Astrocyte of the cerebellum (primary cell): ENCODE data around the gene UBE2E2.

Experiments used
- DNase-seq: peaks from one replicate; pipeline ENCODE4 v3.0.0-alpha.2; 2011; ENCODE audit warnings: low read depth
- H3K4me3 ChIP-seq: 2 replicates; pipeline ENCODE4 v1.5.1; 2011; ENCODE audit warnings: mild to moderate bottlenecking, low read depth, low read length, moderate library complexity
- in situ Hi-C: cut with HindIII; loops from 2 replicates; pipeline ENCODE4 v1.10.0; 2017; ENCODE audit warnings: low sequenced_read_pairs
- TF ChIP-seq, protein P1 (sequence below): IDR thresholded peaks from 2 replicates; pipeline ENCODE4 v1.5.1; 2012; ENCODE audit warnings: low read length, low read depth, moderate library complexity, mild to moderate bottlenecking; ENCODE audit errors: missing control alignments

UBE2E2 gene

DNA sequence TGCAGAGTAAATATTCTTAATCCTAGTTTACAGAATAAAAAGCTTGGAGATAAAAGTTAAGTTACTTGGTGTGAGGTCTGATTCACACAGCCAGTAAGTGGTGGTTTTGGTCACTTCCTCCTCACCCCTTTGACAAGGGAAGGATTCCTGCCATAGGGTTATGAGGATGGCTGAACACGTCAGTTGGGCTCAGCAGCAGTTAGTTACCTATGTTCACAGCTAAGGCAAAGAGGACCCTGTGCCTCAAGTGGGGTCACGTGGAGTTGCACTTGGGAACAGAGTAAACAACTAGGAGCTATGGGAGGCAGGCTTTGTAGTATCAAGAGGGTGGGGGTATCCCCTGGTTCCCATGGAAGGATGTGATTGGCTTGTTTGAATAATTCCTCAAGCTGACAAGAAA is 232.2 kb downstream of the UBE2E2 start:
- H3K4me3 ChIP-seq: no peak overlapping the region
- DNase-seq: no peak
- in situ Hi-C loops: no loop called here
- TF ChIP-seq, protein P1, sequence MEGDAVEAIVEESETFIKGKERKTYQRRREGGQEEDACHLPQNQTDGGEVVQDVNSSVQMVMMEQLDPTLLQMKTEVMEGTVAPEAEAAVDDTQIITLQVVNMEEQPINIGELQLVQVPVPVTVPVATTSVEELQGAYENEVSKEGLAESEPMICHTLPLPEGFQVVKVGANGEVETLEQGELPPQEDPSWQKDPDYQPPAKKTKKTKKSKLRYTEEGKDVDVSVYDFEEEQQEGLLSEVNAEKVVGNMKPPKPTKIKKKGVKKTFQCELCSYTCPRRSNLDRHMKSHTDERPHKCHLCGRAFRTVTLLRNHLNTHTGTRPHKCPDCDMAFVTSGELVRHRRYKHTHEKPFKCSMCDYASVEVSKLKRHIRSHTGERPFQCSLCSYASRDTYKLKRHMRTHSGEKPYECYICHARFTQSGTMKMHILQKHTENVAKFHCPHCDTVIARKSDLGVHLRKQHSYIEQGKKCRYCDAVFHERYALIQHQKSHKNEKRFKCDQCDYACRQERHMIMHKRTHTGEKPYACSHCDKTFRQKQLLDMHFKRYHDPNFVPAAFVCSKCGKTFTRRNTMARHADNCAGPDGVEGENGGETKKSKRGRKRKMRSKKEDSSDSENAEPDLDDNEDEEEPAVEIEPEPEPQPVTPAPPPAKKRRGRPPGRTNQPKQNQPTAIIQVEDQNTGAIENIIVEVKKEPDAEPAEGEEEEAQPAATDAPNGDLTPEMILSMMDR: no peak

DNA sequence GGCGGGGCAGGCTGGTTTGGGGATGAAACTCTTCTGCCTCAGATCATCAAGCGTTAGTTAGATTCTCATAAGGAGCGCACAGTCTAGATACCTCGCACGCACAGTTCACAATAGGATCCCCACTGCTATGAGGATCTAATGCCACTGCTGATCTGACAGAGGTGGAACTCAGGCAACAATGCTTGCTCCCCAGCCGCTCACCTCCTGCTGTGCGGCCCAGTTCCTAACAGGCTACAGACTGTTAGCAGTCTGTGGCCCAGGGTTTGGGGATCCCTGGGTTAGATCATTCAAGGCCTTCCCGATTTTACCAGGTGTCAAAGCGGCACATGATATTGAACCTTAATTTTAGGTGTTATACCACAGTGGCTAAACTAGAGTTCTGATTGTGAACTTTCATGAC is 232.8 kb downstream of the UBE2E2 start:
- H3K4me3 ChIP-seq: no peak overlapping the region
- no peak for DNase-seq
- in situ Hi-C loops: no loop called here
- TF ChIP-seq, protein P1: no peak

DNA sequence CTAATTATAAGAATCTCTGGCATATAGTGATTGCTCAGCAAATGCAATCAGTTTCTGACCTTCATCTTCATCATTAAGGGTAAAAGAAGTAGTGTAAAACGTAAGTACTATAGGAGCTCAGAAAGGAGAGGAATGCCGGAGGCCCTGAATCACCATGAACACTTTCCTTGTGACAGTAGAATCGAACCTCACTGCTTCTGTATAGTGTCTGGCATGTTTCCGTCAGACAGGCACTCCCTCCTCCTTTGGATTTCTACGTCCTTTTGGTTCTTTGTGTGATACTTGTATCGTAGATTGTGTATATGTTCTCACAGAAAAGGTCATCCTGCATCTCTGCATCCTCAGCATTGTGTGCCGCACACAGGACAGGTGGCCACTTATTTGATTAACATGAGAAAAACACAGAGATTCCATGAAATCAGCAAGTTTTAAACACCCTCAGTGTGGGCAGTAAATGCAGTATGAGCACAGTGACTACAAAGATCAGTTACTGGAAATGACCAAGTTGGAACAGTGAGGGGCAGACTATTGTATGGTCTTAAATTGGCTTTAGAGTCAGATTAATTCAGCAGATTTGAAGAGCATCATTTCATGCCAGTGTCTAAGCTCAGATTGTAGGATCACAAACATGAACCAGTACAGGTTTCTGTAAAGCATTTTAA is 234.5 kb downstream of the UBE2E2 start:
- H3K4me3 ChIP-seq: no peak overlapping the region
- no peak for DNase-seq
- in situ Hi-C loops: no loop called here
- TF ChIP-seq, protein P1: no peak

DNA sequence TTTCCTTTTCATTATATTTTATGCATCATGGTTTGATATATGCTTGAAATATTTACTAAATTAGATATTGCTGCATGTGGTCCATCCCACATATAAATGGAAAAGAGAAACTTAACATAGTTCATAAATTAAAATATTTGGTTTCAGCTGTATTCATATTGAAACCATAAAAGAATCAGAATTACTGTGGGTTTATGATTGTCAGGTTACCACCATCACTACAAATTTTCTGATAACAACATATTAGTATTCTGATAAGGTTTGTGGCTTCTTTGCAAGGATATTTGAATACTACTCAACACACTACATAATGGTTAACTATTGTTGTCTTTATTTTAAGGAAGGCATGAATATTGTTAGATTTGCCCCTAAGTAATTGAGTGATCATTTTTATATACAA is 235.5 kb downstream of the UBE2E2 start:
- in situ Hi-C loops: no loop called here
- TF ChIP-seq, protein P1: no peak
- no peak overlapping the region for H3K4me3 ChIP-seq
- no peak for DNase-seq

DNA sequence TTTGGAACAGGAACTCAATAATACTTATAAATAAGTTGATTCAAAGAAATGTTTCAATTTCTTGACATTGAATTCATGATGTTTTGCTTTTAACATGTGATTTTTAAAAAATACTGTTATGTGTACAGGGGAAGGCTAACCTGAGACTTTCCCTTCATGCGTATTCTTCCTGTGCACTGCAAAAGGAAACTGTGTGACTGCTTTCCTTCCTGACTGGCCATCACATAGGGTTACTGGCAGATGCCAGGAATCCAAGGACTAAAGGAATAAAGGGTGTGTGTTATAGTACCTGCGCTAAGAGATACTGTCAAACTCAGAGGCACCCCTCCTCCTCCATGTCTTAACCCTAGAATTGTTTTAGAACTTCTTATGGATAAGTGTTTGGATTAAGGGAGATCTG is 236.0 kb downstream of the UBE2E2 start:
- no peak overlapping the region for H3K4me3 ChIP-seq
- in situ Hi-C loops: no loop called here
- no peak for DNase-seq
- TF ChIP-seq, protein P1: no peak

DNA sequence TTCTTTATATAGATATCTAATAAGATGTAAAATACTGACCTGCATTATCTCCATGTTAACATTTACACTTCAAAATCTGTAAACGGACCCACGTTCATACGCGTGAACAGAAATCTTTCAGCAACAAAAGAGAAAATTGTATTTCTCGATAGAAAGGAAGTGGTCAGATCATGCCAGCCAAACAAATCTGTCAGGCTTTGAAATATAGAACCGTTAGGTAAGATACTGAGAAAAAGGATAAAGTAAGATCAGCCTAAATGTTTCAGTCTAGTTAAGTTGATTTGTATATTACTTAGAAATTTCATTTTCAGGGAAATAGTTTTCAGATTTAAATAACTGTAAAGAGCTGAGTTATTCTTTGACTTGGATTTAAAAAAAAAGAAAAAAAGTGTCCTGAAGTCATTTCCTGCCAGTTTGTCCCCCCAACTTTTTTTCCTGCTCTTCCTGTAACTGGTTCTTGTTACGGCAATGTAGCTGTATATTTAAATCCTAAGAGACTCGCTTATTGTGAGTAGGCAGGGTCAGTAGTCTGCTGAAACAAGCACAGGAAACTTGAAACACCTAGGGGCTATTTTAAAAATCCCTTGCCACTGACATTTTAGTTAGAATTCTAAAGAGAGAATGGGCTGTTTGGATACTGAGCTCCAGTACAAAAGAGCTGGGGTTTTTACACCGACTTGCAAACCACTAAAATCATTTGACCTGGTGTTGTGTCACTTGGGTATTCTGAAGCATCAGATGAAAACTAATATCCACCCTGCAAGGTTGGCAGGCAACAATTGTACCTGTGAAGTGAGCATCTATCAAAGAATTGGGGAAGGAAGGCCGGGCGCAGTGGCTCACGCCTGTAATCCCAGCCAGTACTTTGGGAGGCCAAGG is 237.5 kb downstream of the UBE2E2 start:
- H3K4me3 ChIP-seq: no peak overlapping the region
- in situ Hi-C loops: no loop called here
- no peak for DNase-seq
- TF ChIP-seq, protein P1: no peak
